DND-41 (cell line): ENCODE measurements around the gene GRID1.

Experiments used
- ATAC-seq: fragments of 200-7000 bp; cut with Tn5 transposase; 3 replicates; pipeline ENCODE4 v1.9.1; 2021; ENCODE audit warnings: low read depth; ENCODE audit not compliant: insufficient read depth
- DNase-seq: peaks from one replicate; pipeline ENCODE4 v3.0.0-alpha.2; 2020
- H2AFZ ChIP-seq: 2 replicates; pipeline ENCODE4 v1.6.0; 2012; ENCODE audit warnings: low read depth, low read length
- H3K27ac ChIP-seq: 2 replicates; pipeline ENCODE4 v1.5.1; 2012; ENCODE audit warnings: low read length, inconsistent platforms
- H3K27me3 ChIP-seq: fragments of 200-600 bp; sonication (generic); 2 replicates; pipeline ENCODE4 v1.6.0; 2012; ENCODE audit warnings: low read length, mild to moderate bottlenecking, inconsistent platforms; ENCODE audit not compliant: insufficient read depth, poor library complexity
- H3K36me3 ChIP-seq: 2 replicates; pipeline ENCODE4 v1.5.1; 2012; ENCODE audit warnings: low read length, inconsistent platforms; ENCODE audit not compliant: insufficient read depth
- H3K4me1 ChIP-seq: 2 replicates; pipeline ENCODE4 v1.5.1; 2012; ENCODE audit warnings: mild to moderate bottlenecking, low read length; ENCODE audit not compliant: insufficient read depth
- H3K4me2 ChIP-seq: 2 replicates; pipeline ENCODE4 v1.6.0; 2012; ENCODE audit warnings: mild to moderate bottlenecking, moderate library complexity, low read length, inconsistent platforms; ENCODE audit not compliant: insufficient read depth
- H3K4me3 ChIP-seq, 2 experiments: fragments of 200-600 bp in 1 of 2; shearing (Covaris generic) in 1 of 2; 2 replicates each; pipeline ENCODE4 v1.5.1; 2012 to 2016; ENCODE audit warnings: inconsistent platforms in 2 of 2, low read length in 2 of 2, mild to moderate bottlenecking in 2 of 2, low read depth in 1 of 2, moderate library complexity in 1 of 2
- H3K79me2 ChIP-seq: 2 replicates; pipeline ENCODE4 v1.6.0; 2012; ENCODE audit warnings: low read length, inconsistent platforms; ENCODE audit not compliant: insufficient read depth
- H3K9ac ChIP-seq: 2 replicates; pipeline ENCODE4 v1.6.0; 2012; ENCODE audit warnings: low read depth, mild to moderate bottlenecking, inconsistent platforms, low read length, moderate library complexity
- H3K9me3 ChIP-seq: 2 replicates; pipeline ENCODE4 v1.5.1; 2012; ENCODE audit warnings: low read length, moderate library complexity, mild to moderate bottlenecking, inconsistent platforms; ENCODE audit not compliant: insufficient read depth, severe bottlenecking
- H4K20me1 ChIP-seq: 2 replicates; pipeline ENCODE4 v1.6.0; 2012; ENCODE audit warnings: low read length; ENCODE audit not compliant: insufficient read depth
- EZH2 ChIP-seq: IDR thresholded peaks from 3 replicates; pipeline ENCODE4 v1.6.1; 2012; ENCODE audit warnings: borderline replicate concordance, low read depth, mild to moderate bottlenecking, moderate library complexity, low read length, inconsistent platforms; ENCODE audit not compliant: severe bottlenecking
- TF ChIP-seq, protein P1 (sequence below): IDR thresholded peaks from 2 replicates; pipeline ENCODE4 v1.5.1; 2012; ENCODE audit warnings: borderline replicate concordance, low read length, moderate library complexity, mild to moderate bottlenecking; ENCODE audit not compliant: poor library complexity, severe bottlenecking; ENCODE audit errors: extremely low read depth

Gene GRID1

DNA sequence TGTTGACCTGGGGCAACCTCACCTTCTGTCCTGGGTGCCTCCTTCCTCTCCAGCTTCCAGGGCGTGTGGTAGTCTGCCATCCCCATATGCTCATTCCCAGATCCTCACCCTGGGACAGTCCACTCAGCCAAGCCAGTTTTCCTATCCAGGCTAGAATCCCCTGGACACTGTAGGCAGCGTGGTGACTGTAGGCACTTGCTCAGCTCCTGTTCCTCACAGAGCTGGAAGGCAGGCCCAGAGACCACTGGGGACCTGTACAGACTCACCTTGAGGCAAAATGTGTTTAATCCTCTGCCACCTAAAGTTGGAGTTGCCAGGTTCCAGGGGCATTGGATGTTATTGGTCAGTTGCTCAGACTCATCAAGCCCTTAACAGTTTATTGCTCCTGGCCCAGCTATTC is 2.4 kb upstream of the GRID1 start:
- Histone ChIP-seq H3K27me3 (peaks cover 6% of the 10 kb centered on the region), H3K9ac (no peak overlapping the region), H3K4me3 (no peak overlapping the region), H4K20me1 (no peaks in the 10 kb centered on the region), H3K4me1 (no peaks in the 10 kb centered on the region), H3K27ac (no peak overlapping the region), H3K9me3 (no peaks in the 10 kb centered on the region), H2AFZ (no peak overlapping the region), H3K79me2 (no peaks in the 10 kb centered on the region), H3K4me2 (no peak overlapping the region), H3K36me3 (no peaks in the 10 kb centered on the region)
- DNase-seq (no peak), ATAC-seq (no peak)
- TF ChIP-seq, protein P1, sequence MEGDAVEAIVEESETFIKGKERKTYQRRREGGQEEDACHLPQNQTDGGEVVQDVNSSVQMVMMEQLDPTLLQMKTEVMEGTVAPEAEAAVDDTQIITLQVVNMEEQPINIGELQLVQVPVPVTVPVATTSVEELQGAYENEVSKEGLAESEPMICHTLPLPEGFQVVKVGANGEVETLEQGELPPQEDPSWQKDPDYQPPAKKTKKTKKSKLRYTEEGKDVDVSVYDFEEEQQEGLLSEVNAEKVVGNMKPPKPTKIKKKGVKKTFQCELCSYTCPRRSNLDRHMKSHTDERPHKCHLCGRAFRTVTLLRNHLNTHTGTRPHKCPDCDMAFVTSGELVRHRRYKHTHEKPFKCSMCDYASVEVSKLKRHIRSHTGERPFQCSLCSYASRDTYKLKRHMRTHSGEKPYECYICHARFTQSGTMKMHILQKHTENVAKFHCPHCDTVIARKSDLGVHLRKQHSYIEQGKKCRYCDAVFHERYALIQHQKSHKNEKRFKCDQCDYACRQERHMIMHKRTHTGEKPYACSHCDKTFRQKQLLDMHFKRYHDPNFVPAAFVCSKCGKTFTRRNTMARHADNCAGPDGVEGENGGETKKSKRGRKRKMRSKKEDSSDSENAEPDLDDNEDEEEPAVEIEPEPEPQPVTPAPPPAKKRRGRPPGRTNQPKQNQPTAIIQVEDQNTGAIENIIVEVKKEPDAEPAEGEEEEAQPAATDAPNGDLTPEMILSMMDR, result no peak
- no peak for TF ChIP-seq EZH2

- no peak overlapping the region for H3K4me3 ChIP-seq
- no peak overlapping the region for H3K4me2 ChIP-seq
- H4K20me1 ChIP-seq, result no peaks in the 10 kb centered on the region
- TF ChIP-seq, protein P1, result no peak
- no peak for TF ChIP-seq EZH2
- DNase-seq (no peak), ATAC-seq (no peak)
- peaks cover 6% of the 10 kb centered on the region for H3K27me3 ChIP-seq
- no peak overlapping the region for H3K27ac ChIP-seq
- H3K9me3 ChIP-seq, result no peaks in the 10 kb centered on the region
- no peak overlapping the region for H2AFZ ChIP-seq
- H3K36me3 ChIP-seq, result no peaks in the 10 kb centered on the region
- H3K79me2 ChIP-seq, result no peaks in the 10 kb centered on the region
- no peaks in the 10 kb centered on the region for H3K4me1 ChIP-seq
- no peak overlapping the region for H3K9ac ChIP-seq
Measured at GRCh38 chr10:86368046-86368445, 1.5 kb upstream of the GRID1 start.

DNA sequence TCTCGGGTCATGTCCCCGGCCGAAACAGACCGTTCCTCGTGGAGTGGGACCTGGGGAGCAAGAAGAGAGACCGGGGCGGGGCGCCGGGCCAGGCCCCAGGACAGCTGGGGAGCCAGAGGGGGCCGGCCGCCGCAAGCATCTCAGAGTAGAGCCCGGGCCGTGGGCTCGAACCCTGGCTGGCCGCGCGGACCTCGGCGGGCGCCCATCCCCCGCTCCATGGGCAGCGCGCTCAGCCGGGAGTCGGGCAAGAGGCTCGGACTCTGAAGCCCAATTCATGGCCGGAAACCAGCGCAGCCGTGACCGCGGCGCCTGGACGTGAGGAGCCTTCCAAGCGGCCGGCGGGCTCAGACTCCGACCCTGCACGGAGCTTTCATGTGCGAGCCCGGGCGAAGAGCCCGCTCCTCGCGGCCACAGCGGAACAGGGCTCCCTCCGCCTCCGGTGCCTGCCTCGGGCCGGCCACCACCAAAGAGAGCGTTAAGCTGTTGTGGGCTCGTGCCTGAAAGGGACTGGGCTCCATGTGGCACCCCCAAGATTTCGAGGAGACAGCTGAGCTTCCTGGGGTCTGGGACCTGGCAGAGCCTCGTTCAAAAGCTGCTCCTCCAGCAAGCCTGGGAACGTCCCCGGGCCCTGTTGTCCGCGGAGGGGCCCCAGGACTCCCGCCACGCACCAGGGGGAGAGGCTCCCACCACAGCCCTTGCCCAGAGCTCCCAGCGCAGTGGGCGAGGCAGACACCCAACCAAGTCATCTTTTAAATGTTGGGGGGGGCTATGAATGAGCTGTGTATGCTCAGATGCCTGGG is 757 bp upstream of the GRID1 start:
- no peak for ATAC-seq
- Histone ChIP-seq H3K27me3 (peaks cover 6% of the 10 kb centered on the region), H3K4me2 (no peak overlapping the region), H3K36me3 (no peaks in the 10 kb centered on the region), H3K79me2 (no peaks in the 10 kb centered on the region), H4K20me1 (no peaks in the 10 kb centered on the region), H3K4me1 (no peaks in the 10 kb centered on the region), H3K9me3 (no peaks in the 10 kb centered on the region), H3K27ac (no peak overlapping the region), H2AFZ (no peak overlapping the region), H3K9ac (no peak overlapping the region), H3K4me3 (no peak overlapping the region)
- TF ChIP-seq, protein P1, result no peak
- no peak for TF ChIP-seq EZH2
- DNase-seq, result no peak
